Pulmonary artery endothelial cell (primary cell): ENCODE data around the gene JMJD1C. TPM values are rescaled to one million over a fixed set of nuclear protein-coding genes. Genes with fewer than 3 reads are reported as not detected.

Experiments
- DNase-seq: peaks from one replicate; pipeline ENCODE4 v3.0.0-alpha.2; 2011; ENCODE audit warnings: low read depth, low spot score
- total RNA-seq: library from RNA; depleted of rRNA; stranded (reverse); fragments of >200 nt; gene quantifications from 2 replicates; pipeline ENCODE4 v1.2.3, GENCODE V29; 2014

JMJD1C gene
- total RNA-seq, 1 donor from 2014 or later, result 122 TPM

GRCh38 chr10:63437116-63437949, 28.4 kb downstream of the JMJD1C start:
- no peak for DNase-seq

- no peak for DNase-seq
These were observed 29.6 kb downstream of the JMJD1C start for GRCh38 chr10:63436225-63436624.

GRCh38 chr10:63434866-63435854, 30.6 kb downstream of the JMJD1C start:
- DNase-seq, result no peak

GRCh38 chr10:63431962-63432797, 33.6 kb downstream of the JMJD1C start:
- DNase-seq, result peak; percentile 77

GRCh38 chr10:63430999-63431356, 34.8 kb downstream of the JMJD1C start:
- no peak for DNase-seq

- DNase-seq, result peak; percentile 79
These were observed 35.4 kb downstream of the JMJD1C start for GRCh38 chr10:63430091-63430998.

GRCh38 chr10:63429281-63429680, 36.5 kb downstream of the JMJD1C start:
- no peak for DNase-seq

GRCh38 chr10:63427013-63427412, 38.8 kb downstream of the JMJD1C start:
- DNase-seq, result no peak

GRCh38 chr10:63425512-63425911, 40.3 kb downstream of the JMJD1C start:
- no peak for DNase-seq

GRCh38 chr10:63424576-63424975, 41.2 kb downstream of the JMJD1C start:
- no peak for DNase-seq

- DNase-seq, result no peak
These were observed 42.3 kb downstream of the JMJD1C start for GRCh38 chr10:63423494-63423893.

GRCh38 chr10:63421591-63421990, 44.2 kb downstream of the JMJD1C start:
- DNase-seq, result no peak

GRCh38 chr10:63416376-63416775, 49.4 kb downstream of the JMJD1C start:
- DNase-seq, result no peak

GRCh38 chr10:63415640-63416244, 50.0 kb downstream of the JMJD1C start:
- DNase-seq, result no peak

- no peak for DNase-seq
These were observed 51.1 kb downstream of the JMJD1C start for GRCh38 chr10:63414481-63415260.

- no peak for DNase-seq
These were observed 52.3 kb downstream of the JMJD1C start for GRCh38 chr10:63413429-63413828.

- no peak for DNase-seq
These were observed 53.5 kb downstream of the JMJD1C start for GRCh38 chr10:63412304-63412703.

- no peak for DNase-seq
These were observed 55.1 kb downstream of the JMJD1C start for GRCh38 chr10:63410633-63411032.

GRCh38 chr10:63409465-63410027, 56.2 kb downstream of the JMJD1C start:
- no peak for DNase-seq
